Fibroblast of pulmonary artery (primary cell): ENCODE data around the gene HHATL.

ENCODE experiments used
- DNase-seq: peaks from one replicate; pipeline ENCODE4 v3.0.0-alpha.2; 2010; ENCODE audit warnings: low read depth
- H3K4me3 ChIP-seq: replicated peaks from 2 replicates; pipeline ENCODE4 v1.5.1; 2011; ENCODE audit warnings: low read depth, mild to moderate bottlenecking, control low read depth, low read length, moderate library complexity
- CTCF ChIP-seq: IDR thresholded peaks from 2 replicates; pipeline ENCODE4 v1.5.1; 2011; ENCODE audit warnings: mild to moderate bottlenecking, control low read depth, low read length, inconsistent platforms; ENCODE audit errors: missing control alignments

Gene HHATL

GRCh38 chr3:42649783-42650182, 52.8 kb downstream of the HHATL start:
- no peak for TF ChIP-seq CTCF
- no peak for DNase-seq
- no peak overlapping the region for H3K4me3 ChIP-seq

- DNase-seq, result no peak
Measured at GRCh38 chr3:42649006-42649405, 53.6 kb downstream of the HHATL start.

GRCh38 chr3:42647821-42648459, 54.7 kb downstream of the HHATL start:
- TF ChIP-seq CTCF, result no peak
- no peak overlapping the region for H3K4me3 ChIP-seq
- no peak for DNase-seq

More at GRCh38 chr3:42649006-42649405, 53.6 kb downstream of the HHATL start:
- no peak overlapping the region for H3K4me3 ChIP-seq
- TF ChIP-seq CTCF, result no peak
